HG02642 (cell line): ENCODE results near the gene LAMA2.

Experiments used
- ATAC-seq: cut with Tn5 transposase; IDR thresholded peaks from one replicate; pipeline ENCODE4 v1.9.1; 2021; ENCODE audit warnings: mild to moderate bottlenecking; ENCODE audit not compliant: unreplicated experiment, poor library complexity

LAMA2 gene, protein sequence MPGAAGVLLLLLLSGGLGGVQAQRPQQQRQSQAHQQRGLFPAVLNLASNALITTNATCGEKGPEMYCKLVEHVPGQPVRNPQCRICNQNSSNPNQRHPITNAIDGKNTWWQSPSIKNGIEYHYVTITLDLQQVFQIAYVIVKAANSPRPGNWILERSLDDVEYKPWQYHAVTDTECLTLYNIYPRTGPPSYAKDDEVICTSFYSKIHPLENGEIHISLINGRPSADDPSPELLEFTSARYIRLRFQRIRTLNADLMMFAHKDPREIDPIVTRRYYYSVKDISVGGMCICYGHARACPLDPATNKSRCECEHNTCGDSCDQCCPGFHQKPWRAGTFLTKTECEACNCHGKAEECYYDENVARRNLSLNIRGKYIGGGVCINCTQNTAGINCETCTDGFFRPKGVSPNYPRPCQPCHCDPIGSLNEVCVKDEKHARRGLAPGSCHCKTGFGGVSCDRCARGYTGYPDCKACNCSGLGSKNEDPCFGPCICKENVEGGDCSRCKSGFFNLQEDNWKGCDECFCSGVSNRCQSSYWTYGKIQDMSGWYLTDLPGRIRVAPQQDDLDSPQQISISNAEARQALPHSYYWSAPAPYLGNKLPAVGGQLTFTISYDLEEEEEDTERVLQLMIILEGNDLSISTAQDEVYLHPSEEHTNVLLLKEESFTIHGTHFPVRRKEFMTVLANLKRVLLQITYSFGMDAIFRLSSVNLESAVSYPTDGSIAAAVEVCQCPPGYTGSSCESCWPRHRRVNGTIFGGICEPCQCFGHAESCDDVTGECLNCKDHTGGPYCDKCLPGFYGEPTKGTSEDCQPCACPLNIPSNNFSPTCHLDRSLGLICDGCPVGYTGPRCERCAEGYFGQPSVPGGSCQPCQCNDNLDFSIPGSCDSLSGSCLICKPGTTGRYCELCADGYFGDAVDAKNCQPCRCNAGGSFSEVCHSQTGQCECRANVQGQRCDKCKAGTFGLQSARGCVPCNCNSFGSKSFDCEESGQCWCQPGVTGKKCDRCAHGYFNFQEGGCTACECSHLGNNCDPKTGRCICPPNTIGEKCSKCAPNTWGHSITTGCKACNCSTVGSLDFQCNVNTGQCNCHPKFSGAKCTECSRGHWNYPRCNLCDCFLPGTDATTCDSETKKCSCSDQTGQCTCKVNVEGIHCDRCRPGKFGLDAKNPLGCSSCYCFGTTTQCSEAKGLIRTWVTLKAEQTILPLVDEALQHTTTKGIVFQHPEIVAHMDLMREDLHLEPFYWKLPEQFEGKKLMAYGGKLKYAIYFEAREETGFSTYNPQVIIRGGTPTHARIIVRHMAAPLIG (N-terminal part only)

DNA sequence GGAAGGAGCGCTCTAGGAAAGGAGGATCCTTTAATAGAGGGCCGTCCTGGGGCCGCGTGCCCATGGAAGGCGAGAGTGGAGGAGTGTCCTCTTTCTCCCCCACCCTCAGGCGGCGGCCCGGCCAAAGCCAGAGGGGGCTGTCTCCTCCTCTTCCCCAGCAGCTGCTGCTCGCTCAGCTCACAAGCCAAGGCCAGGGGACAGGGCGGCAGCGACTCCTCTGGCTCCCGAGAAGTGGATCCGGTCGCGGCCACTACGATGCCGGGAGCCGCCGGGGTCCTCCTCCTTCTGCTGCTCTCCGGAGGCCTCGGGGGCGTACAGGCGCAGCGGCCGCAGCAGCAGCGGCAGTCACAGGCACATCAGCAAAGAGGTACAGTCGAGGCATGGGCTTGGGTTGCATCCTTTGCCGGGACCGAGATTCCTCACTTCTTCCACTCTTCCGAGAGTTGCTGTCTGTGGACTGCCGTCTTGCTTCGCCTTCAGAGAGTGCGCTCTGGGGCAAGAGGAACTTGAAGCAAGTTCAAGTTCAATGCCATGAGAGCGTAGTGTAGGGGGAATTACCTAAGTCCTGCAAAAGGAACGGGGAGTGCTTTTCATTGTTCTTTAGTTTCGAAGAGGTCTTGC lies at the start of gene LAMA2:
Gene LAMA2 (plus strand): TSS at position 148 of the 621 bp plus-strand sequence. CDS start 108 bp downstream, at position 256.
- ATAC-seq: no peak

DNA sequence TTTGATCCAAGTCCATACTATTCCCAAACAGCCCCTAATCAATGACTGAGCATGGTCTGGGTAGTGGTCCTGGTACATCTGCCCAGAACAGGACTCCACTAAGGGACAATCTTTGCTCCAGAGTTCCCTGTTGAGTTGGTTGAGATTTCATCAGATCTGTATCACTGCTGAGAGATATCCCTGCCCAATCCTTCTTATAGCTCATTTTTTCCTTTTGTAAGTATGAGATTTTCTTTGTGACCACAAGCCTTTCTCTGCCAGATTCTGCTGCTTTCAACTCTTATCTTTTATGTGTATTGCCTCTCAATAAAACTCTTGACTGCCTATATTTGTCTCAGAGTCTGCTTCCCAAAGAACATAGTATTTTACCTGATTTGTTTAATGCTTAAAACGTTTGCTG lies 46.2 kb upstream of the LAMA2 start:
- no peak for ATAC-seq

DNA sequence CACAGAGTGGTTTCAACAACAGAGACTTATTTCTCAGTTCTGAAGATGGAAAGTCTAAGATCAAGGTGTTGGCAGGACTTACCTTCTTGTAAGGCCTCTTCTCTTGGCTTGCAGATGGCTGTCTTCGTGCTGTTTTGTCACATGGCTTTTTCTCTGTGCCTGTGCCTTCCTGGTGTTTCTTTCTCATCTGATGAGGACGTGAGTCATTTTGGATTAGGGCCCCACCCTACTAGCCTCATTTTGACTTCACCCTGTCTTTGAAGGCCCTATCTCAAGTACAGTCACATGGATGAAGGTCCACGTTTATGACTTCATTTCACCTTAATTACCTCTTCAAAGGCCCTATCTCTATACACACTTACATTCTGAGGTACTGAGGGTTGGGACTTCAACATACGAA lies 41.4 kb upstream of the LAMA2 start:
- ATAC-seq: no peak

DNA sequence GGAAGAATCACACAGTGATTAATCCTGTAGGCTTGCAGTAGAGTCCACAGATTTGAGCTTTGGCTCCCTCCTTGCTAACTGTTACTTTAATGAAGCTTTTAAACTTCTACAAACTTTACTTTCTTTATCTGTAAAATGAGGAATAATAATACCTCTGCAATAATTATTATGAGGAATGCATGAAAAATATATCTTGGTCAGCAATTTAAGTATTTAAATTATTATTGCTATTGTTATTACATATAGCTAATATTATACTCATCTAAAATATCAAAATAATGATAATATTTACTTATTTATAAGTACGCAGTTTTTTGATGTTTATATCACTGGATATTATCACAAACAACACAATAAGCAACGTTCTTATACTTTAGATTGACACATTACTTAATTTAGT lies 38.3 kb upstream of the LAMA2 start:
- no peak for ATAC-seq

DNA sequence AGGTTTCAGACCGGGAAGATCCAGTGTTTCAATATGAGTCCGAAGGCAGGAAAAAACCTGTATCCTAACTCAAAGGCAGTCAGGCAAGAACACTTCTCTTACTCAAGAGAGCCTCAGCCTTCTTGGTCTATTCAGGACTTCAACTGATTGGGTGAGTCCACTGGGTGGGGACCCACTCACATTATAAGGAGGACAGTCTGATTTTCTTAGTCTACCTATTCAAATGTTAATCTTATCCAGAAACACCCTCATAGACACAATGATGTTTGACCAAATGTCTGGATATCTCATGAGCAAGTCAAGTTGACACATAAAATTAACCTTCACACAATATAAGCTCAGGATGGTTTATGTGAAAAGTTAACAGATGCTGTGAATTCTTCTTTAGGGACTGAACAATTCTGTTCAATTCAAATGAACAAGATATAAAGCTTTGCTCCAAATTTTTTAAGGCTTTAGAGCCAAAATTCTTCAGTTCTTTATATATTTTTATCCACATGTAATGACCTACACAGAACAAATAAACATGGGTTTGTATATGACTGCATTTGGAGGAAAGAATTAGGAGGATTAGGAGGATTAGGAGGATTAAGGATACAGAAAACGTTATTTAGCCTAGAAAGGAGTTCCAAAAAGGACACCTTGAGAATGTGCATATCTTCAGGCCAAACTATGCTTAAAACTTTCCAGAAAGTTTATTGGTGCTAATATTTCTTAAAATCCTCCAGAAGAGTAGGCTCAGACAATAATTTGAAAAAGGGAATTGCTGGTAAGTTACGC lies 35.3 kb upstream of the LAMA2 start:
- no peak for ATAC-seq

DNA sequence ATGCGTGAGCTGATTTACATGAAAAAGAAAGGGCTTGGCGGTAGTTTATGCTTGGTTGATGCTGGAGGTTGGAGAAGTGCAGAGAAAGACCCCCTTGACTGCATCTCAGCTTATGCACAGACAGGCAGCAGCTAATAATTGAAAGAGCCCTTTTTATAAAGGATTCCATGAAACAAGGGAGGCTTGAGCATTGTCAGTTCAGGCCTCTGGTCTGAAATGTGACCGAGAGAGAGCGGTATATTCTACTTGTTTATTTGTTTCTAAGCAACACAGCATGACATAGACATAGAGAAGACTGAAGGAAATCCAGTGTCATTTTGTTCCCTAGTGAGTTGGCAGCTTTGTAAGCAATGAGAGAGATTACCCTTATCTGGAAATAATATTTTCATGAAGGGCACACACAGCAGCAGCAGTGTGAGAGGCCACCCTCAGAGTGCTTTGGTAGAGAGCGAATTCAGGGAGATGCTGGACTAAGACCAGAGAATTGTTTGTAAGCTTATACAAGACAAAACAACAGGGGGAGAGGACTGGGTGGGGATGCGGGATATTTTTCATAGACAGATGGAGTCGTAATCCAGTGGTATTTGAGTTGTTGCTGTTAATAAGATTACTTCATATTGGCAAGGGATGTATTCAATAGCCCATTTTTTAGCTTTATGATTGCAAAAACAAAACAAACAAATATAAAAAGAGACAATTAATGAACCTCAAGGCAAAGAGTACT lies 34.6 kb upstream of the LAMA2 start:
- no peak for ATAC-seq

DNA sequence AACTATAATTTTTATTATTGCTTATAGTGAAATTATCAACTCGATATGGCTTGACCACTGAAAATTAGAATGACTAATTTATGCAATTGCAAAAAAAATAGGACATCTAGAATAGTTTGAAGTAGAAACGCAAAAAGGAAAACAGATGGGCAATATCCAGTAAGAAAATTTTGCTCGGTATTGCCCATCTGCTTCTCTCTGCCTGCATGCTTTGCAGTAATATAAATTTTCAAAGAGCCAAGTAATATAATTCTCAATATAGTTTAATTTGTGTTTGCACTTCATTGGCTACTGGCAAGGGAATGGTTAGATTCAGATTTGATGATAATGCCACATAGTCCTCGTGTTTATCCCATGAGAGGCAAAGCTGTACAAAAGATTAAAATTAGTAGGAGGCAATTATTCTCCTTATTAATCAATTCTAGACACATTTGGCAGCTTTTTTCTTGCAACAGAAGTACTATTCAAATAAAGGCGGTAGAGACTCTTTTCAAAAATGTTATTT lies 27.3 kb upstream of the LAMA2 start:
- ATAC-seq: no peak

DNA sequence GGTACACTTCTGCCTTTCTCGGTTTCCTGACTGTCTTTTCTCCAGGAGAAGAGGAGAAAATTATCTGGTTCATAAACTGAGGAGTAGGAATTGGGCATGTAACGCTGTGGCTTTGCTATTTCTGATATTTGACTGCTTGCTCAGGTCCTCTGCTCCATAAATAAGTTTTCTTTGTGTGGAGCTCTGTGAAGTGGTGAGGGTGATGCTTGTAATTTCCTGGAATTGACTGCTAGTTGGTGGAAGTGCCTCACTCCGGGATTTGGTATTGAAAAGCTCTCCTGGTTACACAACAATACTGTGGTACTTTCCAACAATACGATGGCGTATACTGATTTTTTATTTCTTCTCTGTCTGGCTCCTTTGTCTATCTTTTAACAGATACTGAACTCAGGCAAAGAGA lies 25.1 kb upstream of the LAMA2 start:
- ATAC-seq: no peak

DNA sequence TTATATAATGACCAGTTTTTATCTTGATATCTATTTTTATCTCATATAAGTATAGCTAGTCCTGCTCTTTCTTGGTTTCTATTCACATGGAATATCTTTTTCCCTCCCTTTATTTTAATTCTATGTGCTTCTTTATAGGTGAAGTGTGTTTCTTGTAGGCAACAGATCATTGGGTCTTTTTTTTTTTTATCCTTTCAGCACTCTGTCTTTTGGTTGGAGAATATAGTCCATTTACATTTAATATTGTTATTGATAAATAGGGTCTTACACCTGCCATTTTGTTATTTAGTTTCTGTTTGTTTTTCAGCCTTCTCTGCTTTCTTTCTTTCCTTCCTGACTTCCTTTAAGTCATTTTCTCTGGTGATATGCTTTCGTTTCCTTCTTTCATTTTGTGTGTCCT lies 22.2 kb upstream of the LAMA2 start:
- no peak for ATAC-seq

DNA sequence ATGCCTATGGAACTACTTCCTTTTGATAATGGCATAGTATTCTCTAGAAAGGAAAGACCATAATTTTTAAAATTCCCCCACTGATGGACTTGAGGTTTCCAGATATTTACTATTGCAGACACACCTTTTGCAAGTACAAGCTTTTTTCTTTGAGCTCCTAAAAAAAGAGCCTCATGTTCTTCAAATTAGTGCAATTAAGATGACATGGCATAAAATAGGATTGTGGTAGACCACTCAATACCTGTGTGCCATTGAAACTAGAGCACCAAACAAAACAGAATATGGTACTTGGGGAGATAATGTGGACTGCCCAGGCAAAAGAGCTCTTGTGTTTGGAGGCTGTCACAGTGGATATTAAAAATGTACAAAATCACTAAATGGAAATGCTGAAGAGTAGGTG lies 19.0 kb upstream of the LAMA2 start:
- ATAC-seq: no peak

DNA sequence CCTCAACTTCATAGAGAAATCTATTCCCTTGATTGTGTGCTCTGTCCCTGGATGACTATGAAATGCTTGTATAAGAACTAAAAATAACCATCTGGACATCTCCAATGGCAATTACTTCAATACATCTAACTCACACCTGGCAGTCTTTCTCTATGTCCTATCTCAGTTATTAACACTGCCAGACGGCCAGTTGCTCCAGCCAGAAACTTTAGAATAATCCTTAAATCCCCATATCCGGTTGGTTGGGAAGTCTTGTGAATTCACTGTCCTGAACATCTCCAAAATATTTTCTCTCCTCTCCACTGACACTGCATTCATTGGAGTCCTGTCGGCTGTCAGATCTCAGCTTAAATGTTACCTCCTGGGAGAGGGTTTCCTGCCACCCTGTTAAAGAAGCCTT lies 12.2 kb upstream of the LAMA2 start:
- no peak for ATAC-seq

DNA sequence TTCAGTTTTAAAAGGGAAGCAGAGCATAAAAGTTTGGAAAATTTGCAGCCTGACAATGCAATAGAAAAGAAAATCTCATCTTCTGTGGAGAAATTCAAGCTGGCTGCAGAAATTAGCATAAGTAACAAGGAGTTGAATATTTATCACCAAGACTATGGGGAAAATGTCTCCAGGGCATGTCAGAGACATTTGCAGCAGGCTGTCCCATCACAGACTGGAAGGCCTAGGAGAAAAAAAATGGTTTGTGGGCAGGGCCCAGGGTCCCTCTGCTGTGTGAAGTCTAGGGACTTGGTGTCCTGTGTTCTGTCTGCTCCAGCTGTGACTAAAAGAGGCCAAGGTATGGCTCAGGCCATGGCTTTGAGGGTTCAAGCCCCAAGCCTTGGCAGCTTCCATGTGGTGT lies 8.1 kb upstream of the LAMA2 start:
- ATAC-seq: no peak

DNA sequence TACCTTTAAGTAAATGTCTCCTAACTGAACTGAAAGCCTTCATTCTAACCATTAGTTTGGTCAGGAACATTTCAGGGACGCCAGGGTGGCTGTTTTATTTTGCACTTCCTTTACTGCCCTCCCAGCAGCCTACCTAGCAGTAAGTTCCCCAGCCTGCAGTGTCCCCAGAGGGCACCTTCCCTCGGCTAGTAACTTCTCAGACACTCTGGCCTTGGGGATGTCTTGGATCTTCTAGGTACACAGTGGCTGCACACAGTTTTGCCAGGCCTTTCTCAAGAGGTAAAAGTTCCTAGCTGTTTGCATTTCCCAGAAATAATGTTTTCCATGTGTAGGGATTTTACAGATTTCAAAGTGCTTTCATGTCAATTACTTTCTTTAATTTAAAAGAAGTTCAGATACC lies 378 bp upstream of the LAMA2 start:
- ATAC-seq: no peak

DNA sequence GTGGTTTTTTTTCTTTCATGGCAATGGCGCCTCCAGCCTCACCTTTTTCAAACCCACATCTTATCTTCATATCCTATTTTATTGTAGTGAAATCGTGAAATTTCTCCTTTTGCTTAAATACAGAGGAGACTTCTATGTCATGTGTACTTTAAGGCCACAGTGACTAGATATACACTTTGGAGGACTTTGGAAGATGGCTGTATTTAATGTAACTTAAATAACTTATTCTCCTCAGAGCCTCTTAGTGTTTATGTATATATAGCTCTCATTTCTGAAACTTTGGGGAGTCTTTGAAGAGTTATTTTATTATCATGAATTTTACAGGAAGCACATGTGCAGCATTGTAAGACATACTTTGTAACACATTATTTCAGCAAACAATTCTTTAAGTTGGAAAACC lies 968 bp downstream of the LAMA2 start:
- ATAC-seq: no peak

DNA sequence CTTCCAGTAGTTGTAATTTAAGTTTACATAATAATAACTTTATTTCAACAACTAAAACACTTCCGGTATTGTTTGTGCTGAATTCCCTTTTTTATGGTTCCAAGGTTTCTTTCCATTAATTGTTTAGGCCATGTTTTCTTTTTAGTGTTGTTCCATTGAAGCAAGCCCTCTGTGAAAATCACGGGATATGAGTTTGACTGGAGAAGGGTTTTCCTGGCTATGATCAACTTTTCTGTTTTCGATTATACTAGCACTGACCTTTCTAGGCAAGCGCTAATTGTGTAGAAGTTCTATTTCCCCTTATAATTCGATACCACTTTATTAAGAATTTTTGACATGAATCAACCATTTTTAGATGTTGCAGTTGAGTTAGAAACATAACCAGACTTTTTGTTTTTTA lies 2.4 kb downstream of the LAMA2 start:
- ATAC-seq: no peak

DNA sequence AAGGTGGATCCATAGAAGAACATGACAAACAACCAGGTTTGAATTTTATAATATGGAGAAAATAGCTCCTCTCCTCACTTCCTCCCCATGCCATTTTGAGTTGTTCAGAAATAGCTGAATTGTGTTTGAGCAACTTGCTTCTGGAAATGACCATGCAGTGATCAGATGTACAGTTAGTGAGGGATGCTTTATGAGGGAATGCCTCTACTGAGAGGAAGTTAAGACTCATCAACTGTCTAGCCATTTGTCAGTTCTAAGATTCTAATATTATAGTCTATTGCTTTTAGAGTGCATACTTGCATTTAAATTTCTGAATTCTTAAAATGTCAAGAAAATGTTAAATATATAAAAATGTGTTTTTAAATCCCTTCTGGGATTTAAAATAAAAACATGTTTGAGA lies 3.8 kb downstream of the LAMA2 start:
- ATAC-seq: no peak

DNA sequence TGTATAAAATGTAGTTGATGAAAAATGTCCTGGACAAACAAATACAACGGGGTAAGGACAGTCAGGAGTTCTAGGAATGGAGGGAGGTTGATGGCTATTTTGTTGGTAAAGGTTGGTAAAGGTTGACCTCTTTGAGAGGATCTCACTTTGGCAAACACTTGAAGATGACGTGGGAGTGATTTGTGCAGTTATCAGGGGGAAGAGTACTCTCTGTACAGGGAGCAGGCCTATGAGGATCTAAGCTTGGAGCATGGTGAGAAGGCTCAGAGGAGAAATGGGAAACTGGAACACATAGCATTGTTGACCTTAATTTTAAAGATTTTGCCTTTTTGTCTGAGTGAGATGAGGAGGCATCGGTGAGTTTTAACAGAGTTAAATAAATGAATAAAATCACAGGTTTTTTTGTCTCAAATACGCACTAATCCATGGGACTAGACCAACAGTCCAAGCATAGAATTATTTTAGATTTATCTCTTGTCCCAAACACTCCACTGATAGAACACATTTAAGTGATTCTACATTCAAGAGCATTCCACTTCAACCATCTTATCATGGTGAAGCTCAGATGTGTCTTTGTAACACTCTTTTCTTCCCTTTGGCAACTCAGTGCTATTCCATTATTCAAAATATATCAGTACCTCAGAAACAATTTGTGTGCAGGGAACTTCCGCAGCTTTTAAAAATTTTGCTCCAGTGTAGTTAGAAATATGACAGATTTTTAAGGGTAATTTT lies 5.7 kb downstream of the LAMA2 start:
- ATAC-seq: no peak

DNA sequence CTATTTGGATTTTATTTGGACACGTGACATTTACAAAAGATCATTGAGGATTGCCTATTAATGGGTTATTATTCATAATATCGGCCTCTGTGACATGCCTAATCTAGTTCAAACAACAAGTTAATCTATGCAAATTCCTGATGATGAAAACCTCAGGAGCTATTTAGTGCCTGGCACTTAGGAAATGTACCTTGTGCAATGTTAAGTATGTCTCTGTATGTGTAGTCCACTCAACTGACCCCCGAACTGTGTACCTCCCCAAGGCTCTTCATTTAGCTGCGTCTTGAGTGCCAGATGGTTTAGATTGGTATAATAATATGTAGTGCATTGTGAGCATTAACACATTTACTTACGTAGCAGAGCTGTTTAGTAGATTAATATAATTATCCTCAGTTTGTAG lies 6.9 kb downstream of the LAMA2 start:
- ATAC-seq: no peak
